WI38 (cell line): ENCODE data around the gene PRDM16.

ENCODE experiments used
- H3K4me3 ChIP-seq: 2 replicates; pipeline ENCODE4 v1.5.1; 2011; ENCODE audit warnings: low read depth, mild to moderate bottlenecking, control low read depth, low read length
- CTCF ChIP-seq: IDR thresholded peaks from 2 replicates; pipeline ENCODE4 v1.5.1; 2012; ENCODE audit warnings: low read depth, mild to moderate bottlenecking, control low read depth, low read length

Gene PRDM16

GRCh38 chr1:3341236-3341994 is 272.4 kb downstream of the PRDM16 start:
- H3K4me3 ChIP-seq = no peak overlapping the region
- no peak for TF ChIP-seq CTCF

GRCh38 chr1:3342960-3343359 is 274.0 kb downstream of the PRDM16 start:
- no peak for TF ChIP-seq CTCF
- H3K4me3 ChIP-seq = no peak overlapping the region

- TF ChIP-seq CTCF = no peak
Measured at GRCh38 chr1:3344395-3344794, 275.4 kb downstream of the PRDM16 start.

DNA sequence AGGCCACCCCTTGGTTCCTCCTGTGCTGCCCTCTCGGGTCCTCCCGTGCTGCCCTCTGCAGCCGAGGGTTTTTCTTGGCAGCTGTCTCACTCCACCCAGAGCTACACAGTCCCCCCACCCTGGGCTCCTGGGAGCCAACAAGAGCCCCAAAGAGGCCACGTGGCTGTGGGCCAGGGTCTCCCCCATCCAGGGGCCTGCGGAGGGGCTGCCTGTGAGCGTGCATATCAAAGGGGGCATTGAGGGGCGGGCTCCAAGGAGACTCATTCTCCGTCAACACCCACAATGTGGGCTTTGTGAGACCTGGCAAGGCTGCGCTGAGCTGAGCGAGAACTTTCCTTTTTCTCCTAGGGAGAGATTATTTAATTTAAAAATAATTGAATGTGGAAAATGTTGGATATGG is 276.8 kb downstream of the PRDM16 start:
- no peak overlapping the region for H3K4me3 ChIP-seq
- TF ChIP-seq CTCF = no peak

More at GRCh38 chr1:3344395-3344794, 275.4 kb downstream of the PRDM16 start:
- no peak overlapping the region for H3K4me3 ChIP-seq

- TF ChIP-seq CTCF = no peak
- H3K4me3 ChIP-seq = no peak overlapping the region
Measured at GRCh38 chr1:3346478-3346877, 277.5 kb downstream of the PRDM16 start.

DNA sequence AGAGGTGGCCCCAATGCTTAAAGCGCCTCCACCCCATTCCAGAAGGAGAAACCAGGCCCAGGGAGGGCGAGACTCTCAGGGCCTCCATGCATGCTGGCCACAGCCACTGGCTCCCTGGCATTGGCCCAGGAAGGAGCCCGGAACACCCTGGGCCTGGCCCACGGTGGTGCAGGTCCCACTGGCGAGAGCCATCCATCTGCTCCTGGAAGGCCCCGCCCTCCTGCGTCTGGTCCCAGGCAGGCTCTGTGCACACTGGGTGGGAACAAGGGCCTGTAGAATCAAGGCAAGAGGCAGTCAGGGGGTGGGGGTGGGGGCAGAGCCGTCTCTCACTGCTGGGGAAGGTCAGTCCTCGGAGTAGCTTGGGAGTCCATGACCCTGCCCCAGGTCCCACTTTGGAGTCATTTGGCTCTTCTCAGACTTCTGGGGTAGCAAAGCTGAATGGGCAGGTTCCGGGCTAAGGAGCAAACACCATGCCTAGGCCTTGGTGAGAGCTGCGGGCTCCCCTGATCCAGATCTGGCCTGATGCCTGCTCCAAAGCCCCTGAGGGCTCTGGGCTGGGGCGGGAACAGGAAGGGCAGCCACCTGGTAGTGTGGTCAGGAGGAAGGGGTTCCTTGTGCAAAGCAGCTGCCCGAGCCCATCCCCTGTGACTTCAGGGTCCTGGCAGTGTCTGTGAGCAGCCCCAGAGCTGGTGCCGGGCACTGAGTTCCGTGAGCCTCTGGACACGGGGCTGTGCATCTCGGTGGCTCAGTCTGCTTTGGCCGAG is 278.4 kb downstream of the PRDM16 start:
- TF ChIP-seq CTCF = no peak
- no peak overlapping the region for H3K4me3 ChIP-seq
